Bronchial smooth muscle cell (primary cell): ENCODE data around the gene INSC. TPM values are rescaled to one million over a fixed set of nuclear protein-coding genes. Genes with fewer than 3 reads are reported as not detected.

Experiments
- total RNA-seq: library from RNA; depleted of rRNA; stranded (reverse); fragments of >200 nt; gene quantifications from 2 replicates; pipeline ENCODE4 v1.2.1, GENCODE V29; 2014

Gene INSC, protein sequence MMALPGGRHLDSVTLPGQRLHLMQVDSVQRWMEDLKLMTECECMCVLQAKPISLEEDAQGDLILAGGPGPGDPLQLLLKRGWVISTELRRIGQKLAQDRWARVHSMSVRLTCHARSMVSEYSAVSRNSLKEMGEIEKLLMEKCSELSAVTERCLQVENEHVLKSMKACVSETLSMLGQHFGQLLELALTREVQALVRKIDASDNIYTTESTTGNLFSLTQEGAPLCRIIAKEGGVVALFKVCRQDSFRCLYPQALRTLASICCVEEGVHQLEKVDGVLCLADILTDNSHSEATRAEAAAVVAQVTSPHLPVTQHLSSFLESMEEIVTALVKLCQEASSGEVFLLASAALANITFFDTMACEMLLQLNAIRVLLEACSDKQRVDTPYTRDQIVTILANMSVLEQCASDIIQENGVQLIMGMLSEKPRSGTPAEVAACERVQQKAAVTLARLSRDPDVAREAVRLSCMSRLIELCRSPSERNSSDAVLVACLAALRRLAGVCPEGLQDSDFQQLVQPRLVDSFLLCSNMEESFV
- total RNA-seq, result 0.79 TPM in 1 of 2 replicates, not detected in the other

DNA sequence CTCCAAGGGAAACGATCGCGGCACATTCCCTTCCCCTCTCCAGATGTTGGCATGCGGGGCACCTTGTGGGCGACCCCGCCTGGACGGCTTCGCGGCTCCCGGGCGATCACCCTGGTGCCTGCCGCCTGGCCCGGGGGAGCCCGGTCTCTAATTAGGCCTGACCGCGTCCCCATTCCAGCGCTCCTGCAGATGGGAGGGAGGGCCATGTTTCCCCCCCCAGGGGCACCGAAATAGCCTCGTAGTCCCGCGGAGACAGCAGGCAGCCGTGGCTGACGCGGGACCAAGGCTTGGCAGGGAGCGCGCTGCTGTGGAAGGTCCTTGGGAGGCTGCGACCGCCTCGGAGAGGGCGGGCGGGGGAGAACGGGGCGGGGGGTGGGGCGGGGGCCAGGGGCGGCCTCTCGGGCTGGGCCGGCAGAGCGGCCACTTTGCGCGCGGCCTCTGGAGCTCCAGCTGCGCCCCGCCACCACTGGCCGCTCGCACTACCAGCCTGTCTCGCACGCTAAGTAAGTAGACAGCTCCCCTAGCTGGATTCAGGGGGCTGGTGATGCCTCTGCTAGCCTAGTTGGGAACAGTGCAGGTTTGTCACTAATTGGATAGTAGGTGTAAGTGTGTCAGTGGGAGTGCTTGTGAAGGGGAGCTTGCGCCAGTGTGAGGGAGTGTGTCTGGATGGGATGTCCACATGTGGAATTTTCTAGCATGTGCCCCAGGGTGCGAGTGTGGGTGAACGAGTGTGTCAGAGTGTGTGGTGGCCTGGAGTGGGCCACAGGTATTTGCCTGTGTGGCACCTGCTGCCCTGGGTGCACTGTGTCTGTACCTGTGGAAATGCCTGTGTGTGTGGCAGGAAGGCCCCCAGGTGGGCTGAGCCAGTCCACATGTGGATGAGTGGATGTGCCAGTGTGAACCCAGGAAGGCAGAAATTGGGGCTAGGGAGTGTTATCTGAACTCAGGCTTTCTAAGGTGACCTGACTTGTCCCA lies at the start of gene INSC:
TSS of gene INSC (plus strand) at position 423 of the 975 bp plus-strand sequence. CDS start 34,252 bp downstream, outside the sequence.

DNA sequence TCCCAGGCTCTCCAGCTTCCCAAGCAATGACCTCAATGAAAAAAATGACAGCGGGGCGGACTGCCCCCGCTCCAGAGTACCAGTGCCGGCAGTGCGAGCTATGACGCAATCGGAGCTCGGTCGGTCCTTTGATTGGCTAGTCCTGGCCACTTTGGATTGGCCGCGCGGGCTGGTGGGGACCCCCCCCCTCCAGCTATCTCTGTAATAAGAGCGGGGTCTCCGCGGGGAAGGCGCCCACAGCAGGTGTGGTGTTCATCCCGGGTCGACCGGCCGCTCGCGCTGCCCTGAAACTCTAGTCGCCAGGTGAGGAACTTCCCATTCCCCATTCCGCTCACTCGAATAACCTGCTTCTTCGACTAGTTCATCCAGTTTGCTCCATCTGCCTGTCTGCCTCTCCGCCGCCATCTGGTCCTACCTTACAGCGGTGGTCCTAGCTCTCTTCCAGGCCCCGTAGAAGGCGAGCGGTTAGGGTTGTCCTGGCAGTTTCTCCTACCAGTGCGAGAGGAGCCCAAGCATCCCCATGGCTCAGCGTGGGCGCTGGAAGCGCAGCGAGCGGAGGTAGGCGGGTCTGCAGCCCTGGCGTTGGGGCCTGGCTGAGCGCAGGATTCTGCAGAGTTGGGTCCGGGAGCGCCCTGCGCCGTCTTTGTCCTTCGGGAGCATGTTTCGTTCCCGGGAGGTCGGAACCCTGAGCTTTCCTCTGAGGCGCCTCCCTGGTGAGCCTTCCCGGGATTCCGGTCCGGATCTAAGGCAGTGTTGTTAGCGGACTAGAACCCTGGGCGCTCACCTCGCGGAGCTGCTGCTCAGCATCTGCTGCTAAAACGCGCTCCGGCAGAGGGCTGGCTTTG lies 41.1 kb upstream of the INSC start, which contains the start of gene CALCB:
TSS of gene CALCB (plus strand) at position 233 of the 845 bp plus-strand sequence. CDS start 1,126 bp downstream, outside the sequence.

Other genes with a start within 250 kb of the INSC start
- gene CYP2R1, start 222.7 kb upstream of the INSC start, total RNA-seq, result 6.3 and 7.2 TPM in 2 replicates
- not detected in 2 replicates for gene CALCA, start 142.6 kb upstream of the INSC start, total RNA-seq
- gene CALCB, start 41.3 kb upstream of the INSC start, total RNA-seq, result under 0.01 TPM in 1 of 2 replicates, not detected in the other